Fibroblast of lung (primary cell): ENCODE measurements around the gene LUZP2. TPM values are rescaled to one million over a fixed set of nuclear protein-coding genes. Genes with fewer than 3 reads are reported as not detected.

Experiments used
- DNase-seq, 2 donors: peaks; one replicate each; pipeline versions ENCODE4 v3.0.0 to v3.0.0-alpha.2; 2010; ENCODE audit warnings: low read depth in 2 of 2
- H2AFZ ChIP-seq: 2 replicates; pipeline ENCODE4 v1.5.1; 2012; ENCODE audit warnings: low read length, control low read depth, inconsistent platforms
- H3K27ac ChIP-seq: 2 replicates; pipeline ENCODE4 v1.5.1; 2011; ENCODE audit warnings: low read length, control low read depth; ENCODE audit not compliant: insufficient read depth
- H3K27me3 ChIP-seq: 2 replicates; pipeline ENCODE4 v1.5.1; 2011; ENCODE audit warnings: mild to moderate bottlenecking, low read length; ENCODE audit not compliant: control insufficient read depth, insufficient read depth
- H3K36me3 ChIP-seq: 2 replicates; pipeline ENCODE4 v1.5.1; 2011; ENCODE audit warnings: low read length; ENCODE audit not compliant: control insufficient read depth, insufficient read depth
- H3K4me1 ChIP-seq: 2 replicates; pipeline ENCODE4 v1.5.1; 2011; ENCODE audit warnings: low read length; ENCODE audit not compliant: control insufficient read depth, insufficient read depth; ENCODE audit errors: extremely low read depth
- H3K4me2 ChIP-seq: 2 replicates; pipeline ENCODE4 v1.5.1; 2011; ENCODE audit warnings: low read length, control low read depth; ENCODE audit not compliant: insufficient read depth; ENCODE audit errors: extremely low read depth
- H3K4me3 ChIP-seq, 4 experiments: fragments of 200-600 bp in 1 of 4; sonication (generic) in 1 of 4; replicated peaks in 1 of 4; 2 replicates each; pipeline ENCODE4 v1.5.1; 2011 to 2016; ENCODE audit warnings: low read length in 4 of 4, low read depth in 3 of 4, mild to moderate bottlenecking in 3 of 4, control low read depth in 2 of 4, inconsistent platforms in 1 of 4, mixed read lengths in 1 of 4; ENCODE audit not compliant: insufficient read depth in 1 of 4; ENCODE audit errors: control extremely low read depth in 1 of 4
- H3K79me2 ChIP-seq: 2 replicates; pipeline ENCODE4 v1.5.1; 2012; ENCODE audit warnings: mild to moderate bottlenecking, low read length, inconsistent platforms; ENCODE audit not compliant: control insufficient read depth, insufficient read depth
- H3K9ac ChIP-seq: 2 replicates; pipeline ENCODE4 v1.5.1; 2011; ENCODE audit warnings: mild to moderate bottlenecking, low read length, control low read depth; ENCODE audit not compliant: insufficient read depth
- H3K9me3 ChIP-seq: 2 replicates; pipeline ENCODE4 v1.5.1; 2012; ENCODE audit warnings: low read depth, low read length; ENCODE audit not compliant: control insufficient read depth, insufficient read depth
- H4K20me1 ChIP-seq: 2 replicates; pipeline ENCODE4 v1.5.1; 2011; ENCODE audit warnings: low read length; ENCODE audit not compliant: control insufficient read depth, insufficient read depth; ENCODE audit errors: extremely low read depth
- CTCF ChIP-seq, 2 donors: IDR thresholded peaks in 1 of 2; conservative IDR thresholded peaks in 1 of 2; 1 replicate in 1 of 2; 2 replicates in 1 of 2; pipeline ENCODE4 v1.5.1; 2011 to 2012; ENCODE audit warnings: low read length in 2 of 2, control low read depth in 1 of 2, inconsistent platforms in 1 of 2, low read depth in 1 of 2, mild to moderate bottlenecking in 1 of 2
- EZH2 ChIP-seq: IDR thresholded peaks from 2 replicates; pipeline ENCODE4 v1.5.1; 2012; ENCODE audit warnings: low read length, control low read depth, mild to moderate bottlenecking; ENCODE audit errors: missing control alignments
- polyA plus RNA-seq, 2 donors: library from polyadenylated mRNA; depleted of rRNA in 1 of 2; stranded (reverse) in 1 of 2; unstranded in 1 of 2; fragments of >200 nt; gene quantifications; 2 replicates each; pipeline ENCODE4 v1.2.1, GENCODE V29; 2011 to 2012; ENCODE audit warnings: missing spikeins in 1 of 2
- total RNA-seq: library from RNA; depleted of rRNA; stranded (reverse); fragments of >200 nt; gene quantifications from 2 replicates; pipeline ENCODE4 v1.2.1, GENCODE V29; 2014

LUZP2 gene
- total and polyA plus RNA-seq, 2 donors (not counting 1 experiment from before 2014, with no cell fraction given) = 0.03 to 0.50 TPM

DNA sequence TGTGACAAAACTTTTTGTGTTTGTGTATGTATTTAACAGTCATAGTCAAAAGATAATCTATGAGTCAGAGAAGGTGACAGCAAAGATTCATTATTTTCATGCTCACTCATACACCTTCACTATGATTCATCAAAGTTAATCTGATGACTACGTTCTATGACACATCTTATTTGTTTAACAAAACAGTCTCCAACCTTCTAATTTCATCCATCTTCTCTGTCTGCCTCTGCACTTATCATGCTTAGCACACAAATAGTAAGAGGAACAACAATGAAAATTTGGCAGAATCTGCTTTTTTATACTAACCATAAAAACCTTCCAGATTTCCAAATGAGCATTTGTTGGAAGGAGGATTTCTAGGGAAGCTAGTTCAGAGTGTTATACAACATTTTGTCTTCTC is 568.9 kb downstream of the LUZP2 start:
- H2AFZ ChIP-seq = no peak overlapping the region
- H3K9me3 ChIP-seq = no peaks in the 10 kb centered on the region
- H3K4me1 ChIP-seq = no peaks in the 10 kb centered on the region
- H4K20me1 ChIP-seq = no peaks in the 10 kb centered on the region
- no peak overlapping the region for H3K4me2 ChIP-seq
- no peak overlapping the region for H3K4me3 ChIP-seq
- no peak overlapping the region for H3K27ac ChIP-seq
- DNase-seq = peak; percentile 43 to 94
- no peaks in the 10 kb centered on the region for H3K36me3 ChIP-seq
- no peak overlapping the region for H3K9ac ChIP-seq
- H3K27me3 ChIP-seq = no peaks in the 10 kb centered on the region
- no peaks in the 10 kb centered on the region for H3K79me2 ChIP-seq
- no peak for TF ChIP-seq CTCF (conservative IDR thresholded peaks at IDR 0.05 in 1 of 2, IDR thresholded peaks at IDR 0.05 in 1 of 2; ENCODE audit: low read depth in 1 of 2, low read length in 2 of 2)
- TF ChIP-seq EZH2 = no peak

GRCh38 chr11:25066706-25067105 is 569.9 kb downstream of the LUZP2 start:
- H2AFZ ChIP-seq = no peak overlapping the region
- H3K27ac ChIP-seq = no peak overlapping the region
- H3K4me2 ChIP-seq = no peak overlapping the region
- TF ChIP-seq CTCF (conservative IDR thresholded peaks at IDR 0.05 in 1 of 2, IDR thresholded peaks at IDR 0.05 in 1 of 2; ENCODE audit: low read depth in 1 of 2, low read length in 2 of 2) (no peak), EZH2 (no peak)
- no peaks in the 10 kb centered on the region for H3K4me1 ChIP-seq
- no peaks in the 10 kb centered on the region for H3K27me3 ChIP-seq
- no peaks in the 10 kb centered on the region for H4K20me1 ChIP-seq
- no peak overlapping the region for H3K9ac ChIP-seq
- no peaks in the 10 kb centered on the region for H3K36me3 ChIP-seq
- no peaks in the 10 kb centered on the region for H3K9me3 ChIP-seq
- H3K4me3 ChIP-seq = no peak overlapping the region
- no peaks in the 10 kb centered on the region for H3K79me2 ChIP-seq
- no peak for DNase-seq

DNA sequence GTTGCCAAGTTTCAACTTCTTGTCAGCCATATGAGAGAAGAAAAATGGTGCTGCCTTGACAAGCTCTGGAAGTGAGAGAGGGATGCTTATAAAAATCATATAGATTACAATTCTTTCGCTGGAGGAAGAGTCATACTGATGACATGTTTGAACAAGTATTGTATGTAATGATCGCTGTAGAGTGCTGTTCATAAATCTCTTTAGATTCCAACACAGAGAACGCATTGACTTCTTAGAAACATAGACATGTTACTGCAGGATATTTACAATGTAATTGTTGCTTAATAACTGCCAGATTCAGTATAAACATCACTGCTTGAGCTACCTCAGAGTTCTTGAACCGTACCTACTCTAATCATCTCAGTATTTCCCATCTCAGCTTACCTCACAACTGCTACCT is 571.6 kb downstream of the LUZP2 start:
- no peak overlapping the region for H3K27ac ChIP-seq
- no peaks in the 10 kb centered on the region for H3K36me3 ChIP-seq
- H3K79me2 ChIP-seq = no peaks in the 10 kb centered on the region
- no peak overlapping the region for H3K4me2 ChIP-seq
- H3K9ac ChIP-seq = no peak overlapping the region
- no peaks in the 10 kb centered on the region for H3K27me3 ChIP-seq
- no peak overlapping the region for H3K4me3 ChIP-seq
- no peaks in the 10 kb centered on the region for H4K20me1 ChIP-seq
- TF ChIP-seq EZH2 (no peak), CTCF (conservative IDR thresholded peaks at IDR 0.05 in 1 of 2, IDR thresholded peaks at IDR 0.05 in 1 of 2; ENCODE audit: low read depth in 1 of 2, low read length in 2 of 2) (no peak)
- no peaks in the 10 kb centered on the region for H3K9me3 ChIP-seq
- no peak overlapping the region for H2AFZ ChIP-seq
- no peak for DNase-seq
- no peaks in the 10 kb centered on the region for H3K4me1 ChIP-seq
